ENCODE measurements around the gene CAPZB.

The CAPZB gene

DNA sequence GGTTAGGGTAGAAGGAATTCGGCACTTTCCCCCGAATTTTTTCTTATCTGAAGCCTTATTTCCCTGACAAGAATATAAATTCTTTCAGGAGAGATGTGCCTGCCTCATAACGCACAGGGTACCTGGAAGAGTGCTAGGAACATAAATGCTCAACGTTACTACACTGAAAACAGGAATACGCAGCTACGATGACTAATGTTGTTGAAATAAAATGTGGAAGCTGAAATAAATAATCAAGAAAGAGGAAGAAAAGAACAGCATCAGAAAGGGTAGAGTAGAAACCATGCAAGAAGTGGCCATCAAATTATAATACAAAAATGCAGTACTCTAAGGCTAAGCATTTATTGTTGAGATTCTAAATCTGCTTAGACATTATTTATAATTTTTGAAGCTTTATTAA lies 139.3 kb downstream of the CAPZB start:
- DNase-seq (ENCODE audit: low read depth, low spot score) = no peak

DNA sequence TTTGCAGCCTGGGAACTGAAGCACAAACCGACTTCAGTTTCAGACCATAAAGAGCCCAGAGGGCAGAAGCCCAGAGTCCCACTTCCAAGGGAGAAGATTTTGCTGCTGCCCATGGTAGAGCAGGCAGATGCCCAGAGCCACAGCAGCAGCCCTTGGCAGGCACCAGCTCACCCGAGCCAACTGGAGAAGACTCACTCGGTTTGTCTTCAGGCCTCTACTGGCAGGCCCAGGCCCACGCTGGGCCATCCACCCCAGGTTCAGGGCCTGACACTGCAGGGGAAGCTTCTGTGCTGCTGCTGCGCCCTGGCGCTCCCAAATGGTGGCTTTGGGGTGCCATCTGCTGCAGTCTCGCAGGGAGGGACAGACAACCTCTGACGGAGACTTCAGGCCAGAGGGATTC lies 139.9 kb downstream of the CAPZB start:
- DNase-seq (ENCODE audit: low read depth, low spot score) = no peak

DNA sequence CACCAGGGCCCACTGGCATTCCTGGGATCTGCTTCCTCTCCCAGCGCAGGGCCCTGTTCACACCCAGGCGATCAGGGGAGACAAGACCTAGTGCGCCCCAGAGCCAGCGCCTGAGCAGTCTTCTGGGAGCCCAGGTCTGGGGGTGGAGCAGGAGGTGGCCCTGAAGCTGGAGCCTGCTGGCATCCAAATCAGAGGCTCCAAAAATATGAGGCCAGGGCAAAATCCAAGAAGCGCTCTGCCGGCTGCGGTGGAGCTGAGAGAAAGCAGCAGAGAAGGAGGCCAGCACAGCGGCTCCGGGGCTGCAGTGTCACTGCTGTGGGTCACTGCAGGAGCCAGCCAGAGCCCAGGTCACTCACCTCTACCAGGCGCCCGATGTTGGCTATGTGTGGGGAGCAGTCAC lies 140.5 kb downstream of the CAPZB start:
- no peak for DNase-seq (ENCODE audit: low read depth, low spot score)

DNA sequence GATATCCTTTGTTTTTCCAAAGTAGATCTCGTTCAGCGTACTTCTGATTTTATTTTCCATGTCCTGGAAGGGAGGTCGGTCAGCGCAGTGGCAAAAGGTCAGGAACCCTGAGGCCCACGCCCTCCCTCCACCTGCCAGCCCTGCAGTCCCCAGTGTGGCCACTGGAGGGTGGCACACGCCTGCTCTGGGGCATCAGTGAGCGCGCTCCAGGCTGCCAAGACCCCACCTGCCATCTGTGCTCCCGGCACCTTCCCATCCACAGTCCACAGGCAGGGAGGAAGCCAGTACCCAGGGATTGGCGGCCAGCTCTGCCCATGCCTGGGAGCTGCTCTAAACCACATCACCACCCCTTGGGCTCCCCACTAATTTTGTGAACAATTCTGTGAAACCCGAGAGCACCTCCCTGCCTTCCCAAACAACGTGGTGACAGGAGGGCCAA lies 140.9 kb downstream of the CAPZB start:
- DNase-seq (ENCODE audit: low read depth, low spot score) = peak; percentile 66

DNA sequence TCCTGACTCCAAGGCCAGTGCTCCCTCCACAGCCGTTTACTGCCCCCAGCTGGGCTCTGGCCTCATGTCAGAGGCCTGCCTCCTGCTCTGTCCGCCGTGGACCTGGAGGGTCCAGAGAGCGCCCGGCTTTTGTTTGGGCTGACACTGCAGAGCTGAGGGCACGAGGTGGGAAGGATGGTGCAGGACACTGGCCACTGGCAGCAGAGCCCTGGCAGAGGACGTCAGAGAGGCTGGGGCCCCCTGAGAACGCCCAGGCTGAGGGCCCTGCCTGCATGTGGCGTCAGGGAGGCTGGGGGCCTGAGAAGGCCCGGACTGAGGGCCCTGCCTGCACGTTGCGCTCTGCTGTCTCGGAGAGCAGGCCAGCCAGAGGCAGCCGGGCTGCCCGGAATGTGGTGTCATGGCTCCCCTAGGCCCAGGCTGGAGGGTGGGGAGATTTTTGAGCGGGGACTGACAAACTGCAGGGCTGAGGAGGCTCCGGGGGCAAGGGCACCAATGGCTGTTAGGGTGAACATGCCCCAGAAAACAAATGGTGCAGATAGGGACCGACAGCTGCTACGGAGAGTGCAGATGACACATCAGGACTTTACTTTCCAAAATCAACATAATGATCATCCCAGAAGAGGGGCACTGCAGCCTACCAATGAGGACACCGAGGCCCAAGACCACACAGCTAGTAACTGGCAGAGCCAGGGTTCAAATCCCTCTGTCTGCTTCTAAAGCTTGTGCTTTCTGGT lies 141.6 kb downstream of the CAPZB start:
- DNase-seq (ENCODE audit: low read depth, low spot score) = no peak

DNA sequence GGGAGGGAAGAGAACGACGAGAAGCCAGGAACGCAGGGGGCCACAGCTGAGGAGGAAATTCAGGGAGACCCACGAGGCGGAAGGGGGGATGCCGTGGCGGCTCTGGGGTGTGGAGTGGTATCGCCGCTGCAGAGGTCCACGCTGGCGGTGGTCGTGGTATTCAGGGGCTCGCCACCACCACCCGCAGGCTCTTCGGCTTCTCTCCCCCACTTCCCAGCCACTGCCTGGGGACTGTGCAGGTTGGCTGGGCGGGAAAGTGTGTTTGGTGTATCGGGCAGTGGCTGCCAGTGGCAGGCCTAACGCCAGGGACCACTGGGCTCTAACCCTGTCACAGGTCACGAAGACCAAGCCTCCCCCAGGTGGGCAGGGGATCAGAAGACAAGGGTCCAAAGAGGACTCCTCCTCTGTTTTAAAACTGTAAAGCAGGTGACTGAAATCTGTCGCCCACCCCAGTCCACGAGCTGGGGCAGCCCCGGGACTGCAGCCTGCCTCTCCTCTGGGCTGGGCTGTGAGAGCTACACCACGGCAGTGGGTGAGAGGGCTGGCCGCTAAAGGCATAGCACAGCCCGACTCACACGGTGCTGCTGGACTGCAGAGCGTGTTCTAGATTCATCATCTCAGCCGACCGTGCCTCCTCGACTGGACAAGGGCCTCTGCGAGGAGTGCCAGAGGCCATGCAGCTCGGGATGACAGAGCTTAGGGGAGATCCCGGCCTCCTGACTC lies 142.3 kb downstream of the CAPZB start:
- no peak for DNase-seq (ENCODE audit: low read depth, low spot score)

DNA sequence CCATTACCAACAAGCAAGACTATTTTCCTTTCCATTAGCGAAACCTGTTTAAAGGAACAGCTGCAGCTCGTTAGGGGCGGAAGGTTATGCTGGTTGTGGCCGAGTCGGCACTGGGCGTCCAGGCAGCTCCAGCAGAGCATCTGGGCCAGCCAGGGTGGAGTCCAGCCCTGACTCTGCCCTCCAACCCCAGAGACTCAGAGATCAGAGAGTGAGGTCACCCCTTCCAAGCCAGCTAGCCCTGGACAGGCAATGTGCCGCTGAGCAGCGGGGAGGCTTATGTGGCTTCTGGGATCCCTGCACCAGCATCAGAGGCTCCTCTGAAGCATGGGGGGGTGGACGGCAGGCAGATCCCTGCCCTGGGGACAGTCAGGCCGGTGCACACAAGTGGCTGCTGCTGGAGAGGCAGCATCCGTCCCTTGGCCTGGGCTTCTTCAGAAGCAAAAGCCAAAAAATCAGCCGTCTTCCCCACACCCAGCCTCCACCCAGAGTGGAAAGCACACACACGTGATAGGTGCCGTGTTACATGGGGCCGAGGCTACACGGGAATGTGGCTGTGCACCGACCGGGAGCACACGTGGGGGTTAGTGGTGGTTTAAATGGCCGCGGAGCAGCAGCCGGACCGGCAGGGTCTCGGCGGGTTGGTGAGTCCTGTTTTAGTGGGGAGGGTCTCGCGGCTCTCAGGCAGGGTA lies 143.1 kb downstream of the CAPZB start:
- DNase-seq (ENCODE audit: low read depth, low spot score) = no peak

DNA sequence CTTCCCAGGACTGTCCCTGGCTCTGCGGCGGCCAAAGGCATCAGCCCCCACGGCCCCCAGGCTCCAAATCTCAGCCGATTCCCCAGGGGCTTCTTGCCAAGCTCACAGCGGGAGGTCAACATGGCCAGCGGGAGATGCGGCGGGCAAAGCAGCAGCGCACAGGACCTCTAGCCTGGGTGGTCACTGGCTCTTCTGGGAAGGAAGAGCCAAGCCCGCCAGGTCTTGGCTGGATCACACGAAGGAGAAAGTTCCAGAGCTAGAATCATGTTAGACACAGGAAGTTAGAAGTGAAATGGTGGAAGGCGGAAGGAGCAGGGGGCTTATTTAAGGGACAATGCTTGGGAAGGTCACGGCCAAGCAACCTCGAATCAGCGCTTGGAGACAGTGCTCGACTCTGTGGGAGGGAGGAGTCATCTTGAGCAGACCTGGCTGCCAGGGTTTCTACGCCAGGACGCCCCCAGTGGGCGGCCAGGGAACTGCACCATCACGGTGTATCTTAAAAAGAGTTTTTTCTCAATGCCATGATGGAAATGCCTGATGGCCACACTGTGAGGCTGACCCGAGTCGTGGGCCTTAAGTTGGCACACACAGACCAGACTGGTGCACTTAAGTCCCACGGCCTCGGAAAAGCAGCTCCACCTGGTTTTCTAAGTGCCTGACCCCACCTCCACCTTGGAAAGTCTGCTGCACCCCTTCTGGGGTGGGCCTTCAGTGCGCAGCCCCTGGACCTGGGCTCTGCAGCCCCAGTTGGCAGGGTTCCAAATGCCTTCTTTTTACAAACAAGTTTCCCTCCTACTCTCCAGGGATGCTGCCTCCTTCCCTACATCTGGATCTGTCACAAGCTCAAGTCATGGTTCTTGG lies 143.9 kb downstream of the CAPZB start:
- peak; percentile 90 for DNase-seq (ENCODE audit: low read depth, low spot score)

DNA sequence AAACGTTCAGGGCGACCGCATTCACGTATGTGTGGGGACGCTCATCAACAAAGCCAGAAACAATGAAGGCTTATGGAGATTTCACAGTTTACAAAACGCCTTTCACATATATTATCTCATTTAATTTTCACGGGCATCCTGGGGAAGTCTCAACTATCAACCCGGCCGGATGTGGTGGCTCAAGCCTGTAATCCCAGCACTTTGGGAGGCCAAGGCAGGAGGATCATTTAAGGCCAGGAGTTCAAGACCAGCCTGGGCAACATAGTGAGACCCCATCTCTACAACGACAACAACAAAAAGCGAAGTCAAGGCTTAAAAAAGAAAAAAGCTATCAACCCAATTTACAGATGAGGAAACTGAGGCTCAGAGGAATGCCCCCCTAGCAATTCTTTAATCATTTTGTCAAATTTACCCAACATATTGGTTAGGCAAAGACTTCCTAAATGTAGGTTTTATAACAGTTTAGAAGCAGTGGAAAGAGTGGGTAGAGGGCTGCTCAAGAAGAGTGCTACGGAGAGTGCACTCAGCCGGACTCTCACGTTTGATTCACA lies 144.9 kb downstream of the CAPZB start:
- DNase-seq (ENCODE audit: low read depth, low spot score) = no peak

DNA sequence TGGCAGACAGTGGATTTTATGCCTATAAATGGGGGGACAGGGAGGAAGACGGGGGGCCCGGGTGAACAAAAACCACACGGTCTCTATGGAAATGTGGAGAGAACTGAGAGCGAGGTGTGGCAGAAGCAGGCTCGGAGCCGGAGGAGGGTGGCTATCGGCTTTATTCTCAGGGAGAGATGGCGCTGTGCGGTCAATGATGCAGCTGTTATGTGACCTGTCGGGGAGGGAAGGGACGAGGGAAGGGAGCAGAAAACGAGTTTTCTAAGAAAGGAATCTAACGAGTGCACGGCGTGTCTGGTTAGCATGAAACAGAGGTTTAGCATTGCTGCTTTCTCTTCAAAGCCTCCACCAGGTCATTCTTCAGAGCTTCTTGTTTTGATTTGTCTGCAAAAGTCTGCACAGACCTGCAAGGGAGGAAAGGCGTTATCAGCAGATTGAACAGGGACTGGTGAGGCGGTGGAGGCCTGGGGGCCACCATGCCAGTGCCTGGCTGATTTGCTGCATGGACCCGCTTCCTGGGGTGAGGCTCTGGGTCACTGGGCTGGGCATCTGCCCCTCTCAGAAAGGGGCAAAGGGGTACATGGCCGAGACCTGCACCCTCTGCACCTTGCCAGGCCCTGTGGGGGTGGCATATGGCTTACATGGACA lies 146.0 kb downstream of the CAPZB start:
- peak; percentile 41 for DNase-seq (ENCODE audit: low read depth, low spot score)

DNA sequence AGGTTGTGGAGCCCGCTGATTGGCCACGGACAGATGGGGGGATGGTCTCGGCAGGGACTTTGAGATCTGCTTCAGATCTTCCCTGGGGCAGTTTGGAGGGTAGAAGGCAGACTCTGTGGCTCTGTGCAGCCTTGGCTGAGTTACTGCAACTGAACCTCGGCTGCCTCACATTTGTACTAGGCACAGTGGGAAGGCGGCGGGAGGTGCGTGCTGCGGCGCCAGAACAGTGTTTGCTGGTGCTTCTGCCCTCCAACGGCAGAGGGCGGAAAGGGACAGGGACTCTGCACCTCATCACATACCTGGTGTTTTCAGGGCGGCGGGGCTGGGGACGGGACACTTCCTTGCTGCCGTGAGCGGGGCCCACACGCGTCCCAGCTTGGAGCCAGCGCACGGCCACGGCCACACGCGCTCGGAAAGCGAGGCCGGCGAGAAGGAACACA lies 147.0 kb downstream of the CAPZB start:
- DNase-seq (ENCODE audit: low read depth, low spot score) = peak; percentile 96

DNA sequence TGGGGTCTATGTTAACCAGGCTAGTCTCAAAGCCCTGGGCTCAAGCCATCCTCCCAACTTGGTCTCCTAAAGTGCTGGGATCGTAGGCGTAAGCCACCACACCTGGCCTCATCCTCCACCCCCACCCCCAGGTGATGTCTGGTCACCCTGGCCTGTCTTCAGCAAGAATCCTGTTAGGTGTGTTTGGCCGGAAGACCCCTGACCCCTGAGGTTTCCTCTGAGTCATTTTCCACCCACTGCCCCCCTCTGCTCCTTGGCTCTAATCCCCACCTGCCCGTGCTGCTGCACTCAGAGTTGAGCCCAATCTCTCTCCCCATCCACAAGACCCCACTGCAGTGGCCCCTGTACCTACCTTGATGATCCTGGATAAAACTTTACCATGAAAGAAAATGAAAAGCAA lies 148.1 kb downstream of the CAPZB start:
- DNase-seq (ENCODE audit: low read depth, low spot score) = peak; percentile 30

DNA sequence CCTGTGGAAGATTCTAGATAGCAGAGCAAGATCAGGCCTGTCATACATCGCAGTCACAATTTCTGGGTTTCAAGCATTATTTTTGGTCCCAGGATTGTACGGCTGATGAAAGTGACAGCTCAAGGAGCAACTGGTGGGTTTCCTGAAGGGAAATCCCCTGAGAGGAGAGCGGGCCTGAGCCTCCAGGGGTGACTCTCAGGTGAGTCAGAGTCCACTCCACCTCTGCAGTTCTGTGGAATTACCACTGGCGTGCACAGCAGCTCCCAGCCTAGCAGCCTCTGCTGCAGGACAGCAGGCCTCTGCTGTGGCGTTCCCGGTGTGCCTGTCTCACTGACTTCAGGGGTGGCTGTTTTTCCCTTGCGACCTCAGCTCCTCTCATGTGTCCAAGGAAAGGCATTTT lies 148.8 kb downstream of the CAPZB start:
- DNase-seq (ENCODE audit: low read depth, low spot score) = no peak

DNA sequence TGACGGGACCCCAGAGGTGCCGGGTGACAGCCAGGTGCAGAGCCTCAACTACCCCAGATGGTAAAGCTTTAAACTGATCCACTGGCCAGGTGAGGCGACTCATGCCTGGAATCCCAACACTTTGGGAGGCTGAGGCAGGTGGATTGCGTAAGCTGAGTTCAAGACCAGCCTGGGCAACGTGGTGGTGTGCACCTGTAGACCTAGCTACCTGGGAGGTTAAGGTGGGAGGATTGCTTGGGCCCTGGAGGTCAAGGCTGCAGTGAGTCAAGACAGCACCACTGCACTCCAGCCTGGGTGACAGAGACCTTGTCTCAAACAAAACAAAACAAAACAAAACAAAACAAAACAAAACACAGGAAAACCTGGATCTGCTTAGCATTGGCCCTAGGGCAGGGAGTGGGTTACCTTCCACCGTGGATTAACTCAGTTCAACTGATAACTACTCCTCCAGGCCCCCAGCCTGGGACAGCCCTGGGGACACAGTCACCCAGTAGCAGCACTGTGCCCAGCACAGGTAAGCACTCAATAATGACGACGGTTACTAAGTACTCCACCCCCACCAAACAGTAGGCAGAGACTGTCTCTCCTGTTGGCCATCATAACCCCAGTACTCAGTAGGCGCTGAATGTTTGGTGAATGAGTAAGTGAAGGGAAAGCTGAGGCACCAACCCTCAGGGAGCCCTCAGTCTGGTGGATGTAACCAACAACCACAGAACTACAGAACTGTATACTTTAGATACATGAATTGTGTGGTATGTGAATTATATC lies 151.6 kb downstream of the CAPZB start:
- no peak for DNase-seq (ENCODE audit: low read depth, low spot score)

DNA sequence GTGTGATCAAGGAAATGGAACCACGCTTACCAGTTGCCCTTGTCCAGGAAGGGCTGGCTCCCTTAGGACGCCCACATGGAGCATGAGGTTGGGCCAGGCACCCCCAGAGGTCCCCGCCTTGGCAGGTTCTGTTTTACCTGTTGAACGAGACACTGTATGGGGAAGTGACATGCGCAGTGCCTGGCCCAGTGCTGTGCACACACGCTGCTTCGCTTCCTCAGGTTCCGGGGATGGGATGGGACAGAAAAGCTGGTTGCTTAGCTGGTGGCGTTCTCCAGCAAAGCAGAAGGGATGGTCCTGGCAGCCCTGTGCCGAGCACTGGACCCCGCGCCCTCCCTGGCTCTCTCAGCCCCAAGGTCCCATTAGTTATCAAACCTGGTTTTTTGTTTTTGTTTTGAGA lies 152.5 kb downstream of the CAPZB start:
- DNase-seq (ENCODE audit: low read depth, low spot score) = no peak

DNA sequence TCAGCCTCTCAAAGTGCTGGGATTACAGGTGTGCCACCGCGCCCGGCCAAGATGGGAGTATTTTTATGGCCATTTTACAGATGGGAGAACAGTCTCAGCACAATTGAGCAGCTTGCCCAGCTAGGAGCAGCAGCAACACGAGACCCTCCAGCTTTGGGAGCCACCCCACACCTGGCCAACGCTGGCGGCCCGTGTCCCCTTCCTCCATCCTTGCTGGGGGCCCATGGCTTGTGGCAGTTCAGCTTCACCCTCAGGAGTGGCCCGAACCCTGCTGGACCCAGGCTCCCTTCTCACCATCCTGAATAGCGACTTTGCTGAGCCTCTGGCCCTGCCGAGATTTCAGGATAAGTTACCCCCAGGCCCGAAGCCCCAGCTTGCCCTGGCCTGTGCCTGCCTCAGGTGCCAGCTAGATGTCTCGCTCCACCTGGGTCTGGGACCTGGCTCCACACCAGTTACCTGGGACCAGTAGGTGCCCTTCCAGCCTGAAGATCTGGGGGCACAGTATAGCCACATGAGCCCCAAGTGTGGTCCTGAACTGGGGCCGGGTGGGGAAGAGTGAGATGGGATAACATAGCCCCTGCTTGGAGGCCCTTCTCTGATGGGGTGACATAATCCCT lies 154.0 kb downstream of the CAPZB start:
- no peak for DNase-seq (ENCODE audit: low read depth, low spot score)

DNA sequence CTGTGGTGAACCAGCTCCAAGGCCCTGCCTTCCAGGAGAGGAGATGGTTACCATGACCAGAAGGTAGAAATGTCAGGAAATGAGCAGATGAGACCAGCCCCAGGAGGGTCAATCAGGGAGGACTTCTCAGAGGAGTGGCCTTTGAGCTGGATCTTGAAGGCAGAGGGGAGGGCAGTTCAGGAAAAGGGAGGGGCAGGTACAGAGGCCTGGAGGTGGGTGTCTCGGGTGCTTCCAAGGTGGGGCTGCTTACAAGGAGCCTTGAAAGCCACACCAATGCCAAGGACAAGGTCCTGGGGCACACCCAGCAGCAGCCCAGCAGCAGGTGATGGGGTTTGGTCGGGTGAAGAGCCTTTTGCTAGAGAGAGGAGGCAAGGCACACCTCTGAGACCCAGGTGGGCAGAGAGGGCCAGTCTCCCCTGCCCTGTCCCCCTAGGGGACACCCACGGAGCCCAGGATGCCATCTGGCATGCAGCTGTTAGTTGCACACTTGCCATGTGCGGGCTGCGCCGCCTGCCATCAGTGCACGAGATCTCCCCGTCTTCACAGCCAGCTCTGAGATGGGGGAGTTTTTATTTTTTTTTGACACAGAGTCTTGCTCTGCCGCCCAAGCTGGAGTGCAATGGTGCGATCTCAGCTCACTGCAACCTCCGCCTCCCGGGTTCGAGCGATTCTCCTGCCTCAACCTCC lies 154.7 kb downstream of the CAPZB start:
- DNase-seq (ENCODE audit: low read depth, low spot score) = no peak

DNA sequence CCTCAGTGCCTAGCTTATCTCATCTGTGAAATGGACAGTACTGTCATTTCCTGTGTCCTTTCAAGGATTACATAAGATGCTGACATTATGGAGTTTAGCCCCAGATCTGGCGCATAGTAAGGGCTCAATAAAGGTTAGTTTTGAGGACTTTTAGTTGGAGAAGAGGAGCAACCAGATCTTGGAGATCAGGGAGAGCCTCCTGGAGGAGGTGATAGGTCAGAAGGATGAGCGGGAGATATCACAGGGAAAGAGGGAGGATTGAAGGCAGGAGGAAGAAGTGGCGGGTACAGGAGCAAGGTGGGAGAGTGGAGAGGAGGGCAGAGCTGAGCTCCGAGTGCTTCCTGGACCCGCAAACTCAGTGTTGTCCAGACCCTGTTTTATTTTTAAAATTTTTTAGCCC lies 155.7 kb downstream of the CAPZB start:
- no peak for DNase-seq (ENCODE audit: low read depth, low spot score)

DNA sequence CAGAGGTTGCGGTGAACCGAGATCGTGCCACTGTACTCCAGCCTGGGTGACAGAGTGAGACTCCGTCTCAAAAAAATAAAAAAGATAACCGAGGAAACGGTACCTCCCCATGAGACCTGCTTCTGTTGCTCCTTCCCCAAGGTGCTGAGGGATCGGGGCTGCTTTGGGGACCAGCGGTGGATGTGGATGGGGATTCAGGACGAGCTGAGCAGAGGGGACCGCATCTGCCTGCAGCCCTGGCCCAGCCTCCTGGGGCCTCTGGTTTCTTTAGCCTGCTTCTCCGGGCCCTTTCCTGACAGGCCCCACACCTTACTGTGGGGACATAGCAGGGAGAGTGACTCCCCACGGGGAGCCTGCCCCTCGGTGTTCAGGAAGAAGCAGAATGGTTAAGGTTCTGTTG lies 156.2 kb downstream of the CAPZB start:
- no peak for DNase-seq (ENCODE audit: low read depth, low spot score)
